GM12875 (cell line): ENCODE results near the gene INSR.
"Not testable (repeated sequence)": the region's sequence is repeated elsewhere in the genome, so short reads cannot be mapped to it uniquely, and the experiment has no call there.

Experiments
- H3K4me3 ChIP-seq: one replicate; pipeline ENCODE4 v1.5.1; 2011; ENCODE audit warnings: low read depth, low read length, control low read depth
- CTCF ChIP-seq: IDR thresholded peaks from 2 replicates; pipeline ENCODE4 v1.5.1; 2011; ENCODE audit warnings: low read depth, mild to moderate bottlenecking, control low read depth, inconsistent platforms, low read length, moderate library complexity, borderline replicate concordance; ENCODE audit not compliant: insufficient read depth

INSR gene

GRCh38 chr19:7214324-7215089 is 79.7 kb downstream of the INSR start:
- H3K4me3 ChIP-seq = no peak overlapping the region
- TF ChIP-seq CTCF = no peak

- no peak for TF ChIP-seq CTCF
- no peak overlapping the region for H3K4me3 ChIP-seq
These were observed 80.4 kb downstream of the INSR start for GRCh38 chr19:7213628-7214323.

GRCh38 chr19:7211191-7211951 is 82.8 kb downstream of the INSR start:
- no peak for TF ChIP-seq CTCF
- H3K4me3 ChIP-seq = no peak overlapping the region

- TF ChIP-seq CTCF = no peak
- H3K4me3 ChIP-seq = no peak overlapping the region
These were observed 83.9 kb downstream of the INSR start for GRCh38 chr19:7210359-7210758.

GRCh38 chr19:7209597-7210325 is 84.5 kb downstream of the INSR start:
- H3K4me3 ChIP-seq = not testable (repeated sequence)

GRCh38 chr19:7209036-7209435 is 85.2 kb downstream of the INSR start:
- H3K4me3 ChIP-seq = not testable (repeated sequence)

GRCh38 chr19:7203332-7203731 is 90.9 kb downstream of the INSR start:
- H3K4me3 ChIP-seq = no peak overlapping the region
- no peak for TF ChIP-seq CTCF
